Measurements from ENCODE around the gene PTPA. TPM values are rescaled to one million over a fixed set of nuclear protein-coding genes. Genes with fewer than 3 reads are reported as not detected.

Gene PTPA
- total RNA-seq, 1 donor, result 136 TPM

DNA sequence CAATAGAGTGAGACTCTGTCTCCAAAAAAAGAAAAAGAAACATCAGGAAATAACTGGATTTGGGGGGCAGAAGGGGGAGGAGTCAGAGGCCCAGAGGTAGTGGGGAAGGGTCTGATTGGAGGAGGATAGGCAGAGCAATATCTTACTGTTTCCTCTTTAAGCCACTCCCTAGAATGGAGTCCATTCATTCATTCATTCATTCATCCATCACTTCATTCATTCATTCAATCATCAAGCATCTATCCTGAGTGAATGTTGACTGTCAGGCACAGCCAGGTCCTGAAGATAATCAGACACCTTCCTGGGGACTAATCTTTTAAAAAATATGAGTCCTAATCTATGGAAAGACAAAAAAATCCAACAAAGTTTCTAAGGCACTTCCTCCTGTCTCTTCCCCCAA, 54.0 kb downstream of the PTPA start:
- no peak overlapping the region for H3K4me3 ChIP-seq (ENCODE audit: low read depth, low read length)
- DNase-seq (ENCODE audit: low read depth), result no peak
- TF ChIP-seq, protein P1, sequence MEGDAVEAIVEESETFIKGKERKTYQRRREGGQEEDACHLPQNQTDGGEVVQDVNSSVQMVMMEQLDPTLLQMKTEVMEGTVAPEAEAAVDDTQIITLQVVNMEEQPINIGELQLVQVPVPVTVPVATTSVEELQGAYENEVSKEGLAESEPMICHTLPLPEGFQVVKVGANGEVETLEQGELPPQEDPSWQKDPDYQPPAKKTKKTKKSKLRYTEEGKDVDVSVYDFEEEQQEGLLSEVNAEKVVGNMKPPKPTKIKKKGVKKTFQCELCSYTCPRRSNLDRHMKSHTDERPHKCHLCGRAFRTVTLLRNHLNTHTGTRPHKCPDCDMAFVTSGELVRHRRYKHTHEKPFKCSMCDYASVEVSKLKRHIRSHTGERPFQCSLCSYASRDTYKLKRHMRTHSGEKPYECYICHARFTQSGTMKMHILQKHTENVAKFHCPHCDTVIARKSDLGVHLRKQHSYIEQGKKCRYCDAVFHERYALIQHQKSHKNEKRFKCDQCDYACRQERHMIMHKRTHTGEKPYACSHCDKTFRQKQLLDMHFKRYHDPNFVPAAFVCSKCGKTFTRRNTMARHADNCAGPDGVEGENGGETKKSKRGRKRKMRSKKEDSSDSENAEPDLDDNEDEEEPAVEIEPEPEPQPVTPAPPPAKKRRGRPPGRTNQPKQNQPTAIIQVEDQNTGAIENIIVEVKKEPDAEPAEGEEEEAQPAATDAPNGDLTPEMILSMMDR (IDR thresholded peaks at IDR 0.05; ENCODE audit: insufficient read depth, low read depth, low read length), result no peak

DNA sequence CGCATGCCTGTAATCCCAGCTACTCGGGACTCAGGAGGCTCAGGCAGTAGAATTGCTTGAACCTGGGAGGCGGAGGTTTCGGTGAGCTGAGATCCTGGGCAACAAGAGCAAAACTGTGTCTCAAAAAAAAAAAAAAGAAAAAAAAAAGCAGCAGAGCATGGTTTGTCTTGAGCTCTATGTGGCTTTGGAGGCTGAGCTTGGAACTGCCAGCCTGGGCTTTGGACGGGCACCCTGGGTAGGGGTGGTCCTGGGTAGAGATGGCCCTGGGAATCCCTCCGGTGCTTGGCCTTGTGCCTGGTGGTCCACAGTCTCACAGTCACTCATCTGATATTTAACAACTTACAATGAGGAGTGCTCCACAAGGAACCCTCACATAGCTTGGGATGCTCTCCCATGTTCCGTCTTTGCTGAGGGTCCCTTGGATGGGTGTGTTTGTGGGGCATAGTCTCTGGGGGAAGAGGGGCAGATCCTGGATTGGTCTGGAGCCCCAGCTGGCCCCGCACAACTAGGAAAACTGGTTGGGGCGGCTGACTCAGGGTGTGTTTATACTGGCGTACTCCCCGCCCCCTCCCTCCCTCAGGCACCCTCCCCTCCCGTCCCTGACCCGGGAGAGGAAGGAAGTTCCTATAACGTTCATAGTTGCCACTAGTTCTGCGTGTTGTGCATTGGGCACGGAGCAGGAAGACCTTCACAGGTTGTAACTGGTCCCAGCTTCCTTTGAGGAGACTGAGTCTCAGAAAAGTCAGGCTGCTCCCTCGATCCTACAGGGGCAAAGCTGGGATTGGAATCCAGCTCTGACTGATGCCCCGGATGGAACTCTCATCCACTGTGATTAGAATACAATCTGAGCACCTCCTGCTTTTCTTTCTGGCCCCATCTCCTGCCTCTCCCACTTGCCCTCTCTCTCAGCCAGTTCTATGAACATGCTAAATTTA, 55.7 kb downstream of the PTPA start:
- TF ChIP-seq, protein P1 (IDR thresholded peaks at IDR 0.05; ENCODE audit: insufficient read depth, low read depth, low read length), result no peak
- peak overlapping the region; percentile 36 for H3K4me3 ChIP-seq (ENCODE audit: low read depth, low read length)
- DNase-seq (ENCODE audit: low read depth), result peak; percentile 83

DNA sequence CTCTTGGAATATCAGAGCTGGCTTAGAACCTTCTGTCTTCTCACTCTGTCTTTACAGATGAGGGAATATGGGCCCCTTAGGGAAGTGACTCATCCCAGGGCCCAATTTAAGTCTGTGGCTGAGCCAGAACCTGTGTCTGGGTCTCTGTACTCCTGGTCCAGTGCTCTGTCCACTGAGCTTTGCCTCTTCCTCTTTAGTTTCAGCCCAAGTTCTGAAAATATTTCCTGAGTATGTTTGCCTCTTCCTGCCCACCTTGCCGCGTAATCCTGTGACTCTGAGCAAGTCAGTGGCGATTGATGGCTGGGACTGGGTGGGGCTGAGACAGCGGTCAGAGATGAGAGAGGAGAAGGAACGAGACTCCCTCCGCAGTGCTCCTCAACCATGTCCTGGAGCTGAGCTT, 59.0 kb downstream of the PTPA start:
- TF ChIP-seq, protein P1 (IDR thresholded peaks at IDR 0.05; ENCODE audit: insufficient read depth, low read depth, low read length), result no peak
- H3K4me3 ChIP-seq (ENCODE audit: low read depth, low read length), result no peak overlapping the region
- DNase-seq (ENCODE audit: low read depth), result no peak

DNA sequence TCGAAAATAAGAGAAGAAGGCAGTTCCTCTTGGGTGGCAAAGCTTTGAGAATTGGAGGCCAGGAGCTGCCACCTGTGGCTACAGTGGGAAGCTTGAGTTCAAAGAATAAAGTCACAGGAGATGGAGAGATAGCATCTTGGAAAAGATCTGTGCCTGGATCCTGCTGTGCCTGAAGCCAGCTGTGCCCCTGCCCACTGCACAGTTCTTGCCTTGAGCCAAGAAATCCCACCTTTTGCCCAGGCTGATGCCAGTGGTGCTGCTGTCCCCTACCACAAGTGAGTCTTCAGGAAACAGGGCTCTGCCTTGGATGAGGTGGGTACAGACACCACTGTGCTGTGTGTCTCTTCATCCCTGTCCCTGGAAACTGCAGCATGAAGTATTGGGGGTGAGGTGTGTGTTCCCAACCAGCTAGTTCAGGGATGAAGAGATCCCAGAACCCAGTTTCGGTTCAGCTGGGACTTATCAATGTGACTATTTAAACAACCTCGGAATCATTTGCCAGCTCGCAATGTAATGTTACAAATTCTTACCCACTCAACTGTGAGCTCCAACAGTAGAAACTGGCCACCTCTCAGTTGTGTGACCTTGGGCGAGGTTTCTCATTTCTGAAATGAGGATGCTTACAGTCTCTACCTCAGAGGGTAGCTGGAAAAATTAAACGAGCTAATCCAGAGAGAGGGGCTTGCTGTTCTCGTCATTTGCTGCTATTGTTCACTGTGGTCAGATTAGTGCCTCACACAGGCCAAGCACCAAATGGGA, 61.0 kb downstream of the PTPA start:
- H3K4me3 ChIP-seq (ENCODE audit: low read depth, low read length), result no peak overlapping the region
- DNase-seq (ENCODE audit: low read depth), result no peak
- TF ChIP-seq, protein P1 (IDR thresholded peaks at IDR 0.05; ENCODE audit: insufficient read depth, low read depth, low read length), result no peak

DNA sequence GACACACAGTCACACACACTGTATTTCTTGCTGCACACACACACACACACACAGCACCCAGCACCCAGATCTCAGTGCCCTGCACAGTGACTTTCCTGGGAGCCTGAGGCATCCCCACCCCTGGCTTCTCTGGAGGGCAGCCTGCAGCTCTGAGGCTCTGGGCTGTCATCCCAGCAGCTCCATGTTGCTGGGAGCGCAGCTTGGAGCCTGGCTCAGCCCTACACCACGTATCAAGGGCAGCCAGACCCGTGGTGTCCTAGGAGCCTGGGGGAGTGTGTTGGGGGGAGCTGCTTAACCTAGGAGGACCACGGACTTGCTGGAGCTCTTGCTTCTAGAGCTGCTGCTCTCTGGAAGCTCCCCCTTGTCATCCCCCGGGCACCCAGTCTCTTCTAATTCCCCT, 61.6 kb downstream of the PTPA start:
- DNase-seq (ENCODE audit: low read depth), result no peak
- TF ChIP-seq, protein P1 (IDR thresholded peaks at IDR 0.05; ENCODE audit: insufficient read depth, low read depth, low read length), result no peak
- no peak overlapping the region for H3K4me3 ChIP-seq (ENCODE audit: low read depth, low read length)

DNA sequence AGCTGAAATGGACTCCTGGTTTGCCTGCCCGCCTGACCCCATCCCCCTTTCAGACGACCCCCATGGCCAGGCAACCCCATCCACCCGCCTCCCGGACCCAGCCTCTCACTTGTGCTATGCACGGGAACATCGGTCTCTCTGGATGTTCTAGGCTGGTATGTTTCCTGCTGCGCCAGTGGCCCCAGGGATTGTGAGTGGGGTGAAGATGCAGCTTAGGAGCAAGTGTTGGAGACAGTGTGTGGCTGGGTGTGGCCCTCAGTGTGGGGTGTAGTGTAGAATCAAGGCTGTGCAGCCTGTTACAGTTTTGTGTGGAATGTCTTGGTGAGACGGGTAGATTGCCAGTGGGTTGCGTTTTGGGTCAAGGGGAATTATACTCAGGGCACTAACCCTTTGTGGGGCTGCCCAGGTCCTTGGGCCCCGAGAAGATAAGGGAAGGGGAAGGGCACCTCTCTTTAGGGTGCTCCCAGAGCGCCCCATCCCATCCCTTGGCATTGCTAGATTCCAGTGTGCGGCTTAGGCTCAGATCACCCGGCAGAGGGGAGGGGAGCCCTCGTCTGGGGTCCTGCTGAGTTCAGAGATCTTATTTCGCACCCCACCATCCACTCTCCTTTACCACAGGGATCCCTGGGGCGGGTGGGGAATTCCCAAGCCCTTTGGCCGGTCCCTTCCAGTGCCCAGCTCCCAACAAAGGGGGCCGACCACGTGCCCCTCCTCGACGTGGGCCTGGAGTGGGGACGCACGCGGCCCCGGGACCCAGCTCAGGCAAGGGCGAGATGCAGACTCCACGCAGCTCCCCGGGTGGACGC, 62.3 kb downstream of the PTPA start:
- DNase-seq (ENCODE audit: low read depth), result no peak
- peak overlapping the region; percentile 91 for H3K4me3 ChIP-seq (ENCODE audit: low read depth, low read length)
- TF ChIP-seq, protein P1 (IDR thresholded peaks at IDR 0.05; ENCODE audit: insufficient read depth, low read depth, low read length), result no peak

Data from fibroblast of villous mesenchyme (primary cell).